ENCODE results near the gene PTPRN2.

Gene PTPRN2

GRCh38 chr7:158023157-158023556 is 564.5 kb downstream of the PTPRN2 start:
- TF ChIP-seq CTCF (IDR thresholded peaks at IDR 0.05; ENCODE audit: extremely low read depth, insufficient read depth, missing control alignments), result no peak
- in situ Hi-C loops (cut with MboI; ENCODE audit: low pct_unique_long_range_greater_than_20kb, low sequenced_read_pairs, unreplicated experiment), result no loop called here
- DNase-seq (ENCODE audit: low spot score), result no peak

- TF ChIP-seq CTCF (IDR thresholded peaks at IDR 0.05; ENCODE audit: extremely low read depth, insufficient read depth, missing control alignments), result no peak
- in situ Hi-C loops (cut with MboI; ENCODE audit: low pct_unique_long_range_greater_than_20kb, low sequenced_read_pairs, unreplicated experiment), result no loop called here
Measured at GRCh38 chr7:158022601-158023000, 565.0 kb downstream of the PTPRN2 start.

GRCh38 chr7:158021836-158022235 is 565.8 kb downstream of the PTPRN2 start:
- TF ChIP-seq CTCF (IDR thresholded peaks at IDR 0.05; ENCODE audit: extremely low read depth, insufficient read depth, missing control alignments), result no peak
- no peak for DNase-seq (ENCODE audit: low spot score)
- in situ Hi-C loops (cut with MboI; ENCODE audit: low pct_unique_long_range_greater_than_20kb, low sequenced_read_pairs, unreplicated experiment), result no loop called here

More at GRCh38 chr7:158022601-158023000, 565.0 kb downstream of the PTPRN2 start:
- no peak for DNase-seq (ENCODE audit: low spot score)

- in situ Hi-C loops (cut with MboI; ENCODE audit: low pct_unique_long_range_greater_than_20kb, low sequenced_read_pairs, unreplicated experiment), result no loop called here
- TF ChIP-seq CTCF (IDR thresholded peaks at IDR 0.05; ENCODE audit: extremely low read depth, insufficient read depth, missing control alignments), result no peak
- no peak for DNase-seq (ENCODE audit: low spot score)
Measured at GRCh38 chr7:158020706-158021095, 566.9 kb downstream of the PTPRN2 start.

- no peak for DNase-seq (ENCODE audit: low spot score)
- no peak for TF ChIP-seq CTCF (IDR thresholded peaks at IDR 0.05; ENCODE audit: extremely low read depth, insufficient read depth, missing control alignments)
- in situ Hi-C loops (cut with MboI; ENCODE audit: low pct_unique_long_range_greater_than_20kb, low sequenced_read_pairs, unreplicated experiment), result no loop called here
Measured at GRCh38 chr7:158019726-158020705, 567.6 kb downstream of the PTPRN2 start.

GRCh38 chr7:158018971-158019645 is 568.5 kb downstream of the PTPRN2 start:
- no peak for DNase-seq (ENCODE audit: low spot score)
- TF ChIP-seq CTCF (IDR thresholded peaks at IDR 0.05; ENCODE audit: extremely low read depth, insufficient read depth, missing control alignments), result no peak
- in situ Hi-C loops (cut with MboI; ENCODE audit: low pct_unique_long_range_greater_than_20kb, low sequenced_read_pairs, unreplicated experiment), result no loop called here
